HG03196 (cell line): ENCODE results near the gene RAF1.
"Not testable (repeated sequence)": the region's sequence is repeated elsewhere in the genome, so short reads cannot be mapped to it uniquely, and the experiment has no call there.

Experiments
- ATAC-seq: cut with Tn5 transposase; IDR thresholded peaks from one replicate; pipeline ENCODE4 v1.9.1; 2021; ENCODE audit not compliant: unreplicated experiment

Gene RAF1

DNA sequence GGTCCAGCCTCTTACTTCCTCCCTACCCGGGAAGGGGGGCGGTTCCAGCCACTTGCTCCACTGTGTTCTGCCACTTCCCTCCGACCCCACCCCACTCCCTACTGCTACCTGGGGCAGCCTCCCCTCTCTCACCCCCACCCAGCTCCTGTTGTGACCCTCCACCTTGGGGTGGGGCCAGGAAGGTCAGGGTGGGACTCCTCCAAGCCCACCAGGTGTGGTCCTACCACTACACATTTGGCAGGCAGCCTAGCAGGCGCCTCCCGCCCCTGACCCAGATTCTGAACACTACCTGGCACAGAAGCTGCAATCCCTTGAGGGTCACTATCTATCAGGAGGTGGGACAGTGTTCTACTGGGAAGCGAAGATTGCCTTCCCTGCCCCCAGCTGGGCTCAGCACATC is 13.7 kb upstream of the RAF1 start:
- no peak for ATAC-seq

DNA sequence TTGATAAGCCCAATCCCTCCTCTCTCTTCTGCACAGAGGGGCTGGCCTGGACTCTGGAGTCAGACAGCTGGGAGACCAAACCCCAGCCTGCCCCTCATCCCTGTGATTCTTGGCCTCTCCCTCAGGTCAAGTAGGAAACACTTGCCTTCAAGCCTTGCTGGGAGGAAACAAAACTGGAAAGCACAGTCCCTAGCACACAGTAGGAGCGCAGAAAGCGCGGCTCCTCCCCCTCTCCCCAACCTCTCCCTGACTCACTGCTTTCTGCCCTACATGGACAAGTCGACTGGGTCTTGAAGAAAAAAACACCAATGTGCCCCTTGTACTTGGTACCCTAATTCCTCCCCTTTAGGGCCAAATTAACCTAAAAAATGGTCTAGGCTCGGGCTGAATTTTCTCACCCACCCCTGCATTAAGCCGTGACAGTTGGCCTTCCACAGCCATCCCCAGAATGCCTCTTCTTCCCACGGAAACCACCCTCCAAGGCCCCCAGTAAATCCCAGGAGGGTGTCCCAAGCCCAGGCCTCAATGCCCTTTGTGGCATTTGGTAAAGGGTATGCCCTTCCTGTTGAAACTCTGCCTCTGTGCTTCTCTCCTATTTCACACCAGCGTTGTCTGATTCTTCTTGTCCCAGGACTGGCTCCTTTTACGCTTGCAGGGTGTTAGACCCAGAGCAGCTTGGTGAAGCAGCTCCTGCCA is 11.3 kb upstream of the RAF1 start:
- ATAC-seq = no peak

GRCh38 chr3:12673956-12674736 is 10.2 kb upstream of the RAF1 start:
- not testable (repeated sequence) for ATAC-seq

- no peak for ATAC-seq
These were observed 7.2 kb upstream of the RAF1 start for GRCh38 chr3:12671120-12671450.

- ATAC-seq = no peak
These were observed 6.6 kb upstream of the RAF1 start for GRCh38 chr3:12670365-12671119.

DNA sequence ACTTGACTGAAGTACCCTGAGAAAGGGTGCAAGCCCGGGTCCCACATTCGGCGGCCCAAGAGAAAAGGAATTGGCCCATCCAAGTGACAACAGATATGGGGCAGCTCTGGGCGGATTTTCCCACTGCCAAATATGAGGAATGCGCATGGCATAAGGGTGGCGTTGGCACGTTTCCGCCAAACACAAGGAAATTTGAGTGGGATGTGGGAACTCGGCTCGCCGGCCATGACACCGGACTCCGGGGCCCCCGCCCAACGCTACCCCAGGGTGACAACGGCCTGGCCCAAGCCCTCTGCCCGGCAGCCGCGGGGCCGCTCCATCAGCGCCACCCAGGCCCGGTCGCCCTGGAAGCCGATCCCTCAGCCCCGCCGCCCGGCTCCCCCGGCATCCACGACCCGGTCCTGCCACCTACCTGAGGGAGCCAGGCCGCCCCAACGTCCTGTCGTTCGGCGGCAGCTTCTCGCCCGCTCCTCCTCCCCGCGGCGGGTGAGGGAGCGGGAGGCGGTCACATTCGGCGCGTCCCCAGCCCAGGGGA is 449 bp downstream of the RAF1 start:
- ATAC-seq = peak; percentile 34

- ATAC-seq = no peak
These were observed 1.1 kb downstream of the RAF1 start for GRCh38 chr3:12662593-12663400.

DNA sequence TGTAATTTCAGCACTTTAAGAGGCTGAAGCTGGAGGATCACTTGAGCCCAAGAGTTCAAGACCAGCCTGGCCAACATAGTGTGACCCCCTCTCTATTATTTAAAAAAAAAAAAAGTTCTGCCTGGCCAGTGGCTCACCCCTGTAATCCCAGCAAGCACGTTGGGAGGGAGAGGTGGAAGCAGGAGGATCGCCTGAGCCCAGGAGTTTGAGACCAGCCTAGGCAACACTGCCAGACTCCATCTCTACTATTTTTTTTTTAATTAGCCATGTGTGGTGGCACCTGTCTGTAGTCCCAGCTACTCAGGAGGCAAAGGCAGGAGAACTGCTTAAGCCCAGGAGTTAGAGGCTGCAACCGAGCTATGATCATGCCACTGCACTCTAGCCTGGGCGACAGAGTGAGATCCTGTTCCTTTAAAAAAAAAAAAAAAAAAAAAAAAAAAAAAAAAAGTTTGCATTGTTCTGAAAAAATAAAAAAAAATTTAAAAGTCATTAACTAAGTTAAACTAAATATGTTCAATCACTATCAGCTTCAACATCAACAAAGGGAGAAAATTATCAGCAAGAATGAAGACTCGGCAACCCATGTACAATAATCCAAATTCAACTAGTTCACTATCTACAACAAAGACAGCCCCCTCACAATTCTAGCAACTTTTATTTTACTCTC is 1.9 kb downstream of the RAF1 start:
- ATAC-seq = no peak

GRCh38 chr3:12661375-12661774 is 2.5 kb downstream of the RAF1 start:
- not testable (repeated sequence) for ATAC-seq

- no peak for ATAC-seq
These were observed 3.7 kb downstream of the RAF1 start for GRCh38 chr3:12660196-12660595.

DNA sequence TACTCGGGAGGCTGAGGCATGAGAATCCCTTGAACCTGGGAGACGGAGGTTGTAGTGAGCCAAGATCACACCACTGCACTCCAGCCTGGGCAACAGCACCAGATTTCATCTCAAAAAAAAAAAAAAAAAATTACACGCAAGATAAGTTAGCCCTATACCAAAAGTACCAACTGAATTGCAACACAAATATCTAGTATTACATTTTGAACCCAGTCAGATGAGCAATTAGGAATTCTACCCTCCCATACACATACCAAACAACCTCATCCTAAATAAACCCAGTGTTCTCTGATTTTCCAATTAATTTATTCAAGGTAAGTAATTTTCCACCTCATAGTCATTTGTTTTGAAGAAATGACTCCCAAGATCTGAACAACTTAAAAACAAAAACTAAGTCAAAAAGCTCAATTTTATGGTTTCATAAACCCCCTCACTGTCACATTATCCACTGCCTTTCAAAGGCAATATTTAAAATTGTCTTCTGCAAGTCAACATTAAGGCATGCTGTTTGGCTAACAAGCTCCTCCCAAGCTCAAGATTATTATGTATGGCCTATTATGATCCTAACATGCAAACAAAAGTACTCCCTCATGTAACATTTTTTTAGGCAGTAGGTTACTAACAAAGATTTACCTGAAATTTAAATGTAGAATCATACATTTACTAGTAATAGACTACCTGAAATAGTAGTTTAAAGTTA is 4.5 kb downstream of the RAF1 start:
- ATAC-seq = no peak

- ATAC-seq = no peak
These were observed 5.3 kb downstream of the RAF1 start for GRCh38 chr3:12658593-12659058.

DNA sequence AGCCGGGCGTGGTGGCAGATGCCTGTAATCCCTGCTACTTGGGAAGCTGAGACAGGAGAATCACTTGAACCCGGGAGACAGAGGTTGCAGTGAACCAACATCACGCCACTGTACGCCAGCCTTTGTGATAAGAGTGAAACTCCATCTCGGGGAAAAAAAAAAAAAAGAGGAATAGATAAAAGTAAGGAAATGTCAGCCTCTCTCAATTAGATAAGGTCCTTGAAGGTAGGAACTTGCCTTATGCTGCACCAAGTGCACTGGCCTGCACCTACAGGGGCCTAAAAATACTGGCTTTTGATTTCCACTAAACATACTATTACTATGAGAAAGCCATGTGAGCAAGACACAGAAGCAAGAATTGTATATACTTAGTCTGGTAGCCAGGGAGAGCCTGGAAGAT is 7.1 kb downstream of the RAF1 start:
- no peak for ATAC-seq

DNA sequence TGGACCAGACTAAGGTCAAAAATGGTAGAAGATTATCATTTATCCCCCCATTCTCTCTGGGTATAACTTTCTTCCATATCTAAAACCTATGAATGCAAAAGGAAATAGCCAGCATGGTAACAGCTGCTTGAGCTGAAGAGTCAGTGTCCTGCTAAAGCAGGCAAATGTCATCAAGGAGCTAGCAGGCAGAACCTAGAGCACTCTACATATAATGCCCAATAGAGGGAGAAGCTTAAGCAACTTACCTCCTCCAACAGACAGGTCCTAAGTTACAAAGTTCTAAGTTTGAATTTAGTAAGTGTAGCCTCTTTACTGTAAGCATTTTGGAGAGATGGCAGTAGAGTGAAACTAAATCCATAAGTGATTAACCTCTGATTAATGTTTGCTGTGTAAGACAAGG is 7.7 kb downstream of the RAF1 start:
- ATAC-seq = no peak

- ATAC-seq = no peak
These were observed 8.2 kb downstream of the RAF1 start for GRCh38 chr3:12655701-12656100.

DNA sequence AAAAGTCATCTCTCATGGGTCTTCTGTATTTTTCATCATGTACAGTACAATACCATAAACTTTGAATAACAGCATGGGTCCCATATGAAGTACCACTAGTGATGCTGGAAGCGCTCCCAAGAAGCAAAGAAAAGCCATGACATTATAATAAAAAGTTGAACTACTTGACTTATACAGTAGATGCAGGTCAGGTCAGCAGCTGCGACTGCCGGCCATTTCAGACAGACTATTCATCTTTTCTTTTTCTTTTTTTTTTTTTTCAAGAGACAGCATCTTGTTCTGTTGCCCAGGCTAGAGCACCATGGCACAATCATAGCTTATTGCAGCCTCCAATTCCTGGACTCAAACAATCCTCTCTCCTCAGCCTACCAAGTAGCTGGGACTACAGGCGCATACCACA is 10.2 kb downstream of the RAF1 start:
- ATAC-seq = no peak

- peak; percentile 39 for ATAC-seq
These were observed 15.4 kb downstream of the RAF1 start for GRCh38 chr3:12648384-12648959.

DNA sequence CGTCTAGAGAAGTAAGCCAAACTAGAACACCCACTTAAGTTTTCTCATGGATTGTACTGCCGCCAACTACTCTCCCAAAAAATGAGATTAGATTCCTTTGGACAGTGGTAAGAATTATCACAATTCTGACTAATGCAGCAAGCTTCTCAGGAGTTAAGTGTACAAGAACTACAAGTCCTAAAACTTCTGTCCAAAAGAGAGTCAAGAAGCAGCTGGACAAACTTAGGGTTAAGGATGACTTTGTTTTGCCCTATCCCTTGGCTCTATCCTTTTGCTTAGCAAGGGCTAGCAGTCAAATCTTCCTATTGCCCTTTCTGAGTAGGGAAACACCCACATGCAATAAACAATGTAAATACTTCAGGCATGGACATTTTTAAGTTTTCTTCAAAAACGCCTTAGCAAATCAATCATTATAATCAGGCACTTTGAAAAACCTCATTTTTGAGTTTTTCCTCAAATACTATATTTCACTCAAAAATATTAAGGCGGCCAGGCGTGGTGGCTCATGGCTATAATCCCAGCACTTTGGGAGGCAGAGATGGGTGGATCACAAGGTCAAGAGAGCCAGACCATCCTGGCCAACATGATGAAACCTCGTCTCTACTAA is 19.5 kb downstream of the RAF1 start:
- no peak for ATAC-seq

DNA sequence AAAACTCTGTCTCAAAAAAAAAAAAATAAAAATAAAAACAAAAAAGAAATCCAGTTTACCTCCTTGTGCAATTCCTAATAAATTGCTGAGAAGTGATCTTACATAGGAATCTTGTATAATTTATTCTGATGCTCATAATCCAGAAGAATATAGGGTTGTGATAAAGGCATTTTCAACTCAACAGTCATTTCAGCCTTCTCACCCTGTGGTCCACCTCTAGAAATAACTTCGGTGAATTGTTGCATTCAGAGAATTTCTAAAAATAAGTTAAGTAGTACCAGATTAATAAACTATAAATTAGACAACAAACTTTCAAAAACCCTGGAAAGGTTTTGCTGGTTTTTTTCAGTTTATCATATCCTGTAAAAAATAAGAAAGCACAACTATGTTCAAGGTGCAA is 20.2 kb downstream of the RAF1 start:
- ATAC-seq = no peak
